NCI-H1417 (cell line): ENCODE measurements around the gene TAX1BP1.

ENCODE experiments used
- DNase-seq, 3 experiments: peaks; one replicate each; lab custom pipeline; 2025; lab: John Stamatoyannopoulos, UW

Gene TAX1BP1

GRCh38 chr7:27739909-27740448 is at the start of gene TAX1BP1:
Gene TAX1BP1 (plus strand): TSS chr7:27740162. CDS start chr7:27748525, 8,363 bp downstream.
- DNase-seq: peak; percentile 91 to 97 (median 96)

DNA sequence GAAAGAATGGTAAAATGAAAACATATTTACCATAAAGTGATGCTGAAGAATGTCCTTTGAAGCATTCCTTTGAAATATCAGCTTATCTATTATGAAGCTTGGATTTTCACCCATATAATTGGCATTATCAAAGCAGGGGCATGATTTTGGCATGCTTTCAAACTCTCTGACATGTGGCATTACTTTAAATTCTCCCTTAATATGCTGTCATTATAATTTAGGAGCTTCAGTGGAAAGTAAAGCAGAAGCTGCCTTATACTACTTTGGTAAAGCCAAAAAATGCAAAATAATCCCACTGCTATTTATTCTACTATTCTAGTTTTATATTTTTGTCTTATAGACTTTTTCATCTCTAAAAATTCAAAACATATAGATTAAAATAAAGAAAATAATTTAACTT is 49.3 kb upstream of the TAX1BP1 start:
- no peak for DNase-seq

GRCh38 chr7:27693794-27694193 is 46.2 kb upstream of the TAX1BP1 start:
- DNase-seq: no peak

DNA sequence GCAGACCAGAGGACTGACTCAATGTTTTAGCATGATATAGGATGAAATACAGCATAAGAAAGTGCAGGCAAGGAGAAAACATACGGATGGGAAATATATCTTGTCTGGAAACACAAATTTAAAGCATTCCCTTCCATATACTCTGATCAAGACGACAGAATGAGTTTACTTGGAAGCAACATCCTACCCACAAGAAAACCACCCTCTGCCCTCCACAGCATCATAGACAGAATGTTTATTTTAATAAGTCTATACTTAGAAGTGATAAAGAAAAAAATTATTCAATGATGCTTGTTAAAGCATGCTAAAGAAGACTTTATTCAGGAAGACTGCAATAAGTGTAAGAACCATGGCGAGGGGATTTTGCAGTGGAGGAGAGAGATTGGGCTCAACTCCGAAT is 44.9 kb upstream of the TAX1BP1 start:
- DNase-seq: no peak

DNA sequence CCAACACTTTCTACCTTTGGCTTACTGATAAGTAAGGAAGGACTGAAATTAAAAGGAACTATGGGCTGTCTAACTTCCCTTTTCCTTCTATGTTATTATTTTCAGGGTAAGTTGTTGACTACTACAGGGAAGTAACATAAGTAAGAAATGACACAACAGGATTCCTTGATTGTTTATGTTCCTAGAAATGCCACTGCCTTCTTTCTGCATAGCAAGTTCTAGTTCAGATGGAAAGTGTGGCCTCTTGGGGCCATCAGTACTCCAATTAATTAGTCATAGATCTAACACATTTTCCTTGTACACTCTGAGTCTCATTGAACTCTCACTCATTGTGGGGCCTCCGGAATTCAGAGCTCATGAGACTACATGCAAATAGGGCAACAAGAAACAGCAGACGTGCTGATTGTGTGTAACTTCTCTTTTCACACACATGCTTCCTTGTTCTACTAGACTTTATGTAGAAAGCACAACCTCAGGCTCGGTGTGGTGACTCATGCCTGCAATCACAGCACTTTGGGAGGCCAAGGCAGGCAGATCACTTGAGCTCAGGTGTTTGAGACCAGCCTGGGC is 42.0 kb upstream of the TAX1BP1 start:
- DNase-seq: no peak

GRCh38 chr7:27699751-27700150 is 40.2 kb upstream of the TAX1BP1 start:
- DNase-seq: no peak

DNA sequence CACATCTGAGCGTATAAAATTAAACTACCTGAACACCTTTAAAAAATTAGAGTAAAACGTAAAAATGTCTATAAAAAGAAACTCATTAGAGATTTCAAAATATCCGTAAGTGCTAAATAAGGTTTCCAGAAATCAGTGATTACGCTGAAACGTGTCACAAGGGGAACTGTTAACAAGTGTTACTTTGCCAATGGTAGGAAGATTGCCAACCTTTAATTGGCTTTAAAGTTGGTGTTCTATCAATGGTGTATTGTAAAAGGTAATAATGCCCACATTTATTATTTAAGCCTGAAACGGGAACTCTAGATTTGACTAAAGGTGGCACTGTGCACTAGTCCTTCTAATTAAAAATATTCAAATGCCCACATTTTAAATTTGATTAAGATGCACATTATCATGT is 39.5 kb upstream of the TAX1BP1 start:
- no peak for DNase-seq

- DNase-seq: no peak
Measured at GRCh38 chr7:27703181-27703580, 36.8 kb upstream of the TAX1BP1 start.

DNA sequence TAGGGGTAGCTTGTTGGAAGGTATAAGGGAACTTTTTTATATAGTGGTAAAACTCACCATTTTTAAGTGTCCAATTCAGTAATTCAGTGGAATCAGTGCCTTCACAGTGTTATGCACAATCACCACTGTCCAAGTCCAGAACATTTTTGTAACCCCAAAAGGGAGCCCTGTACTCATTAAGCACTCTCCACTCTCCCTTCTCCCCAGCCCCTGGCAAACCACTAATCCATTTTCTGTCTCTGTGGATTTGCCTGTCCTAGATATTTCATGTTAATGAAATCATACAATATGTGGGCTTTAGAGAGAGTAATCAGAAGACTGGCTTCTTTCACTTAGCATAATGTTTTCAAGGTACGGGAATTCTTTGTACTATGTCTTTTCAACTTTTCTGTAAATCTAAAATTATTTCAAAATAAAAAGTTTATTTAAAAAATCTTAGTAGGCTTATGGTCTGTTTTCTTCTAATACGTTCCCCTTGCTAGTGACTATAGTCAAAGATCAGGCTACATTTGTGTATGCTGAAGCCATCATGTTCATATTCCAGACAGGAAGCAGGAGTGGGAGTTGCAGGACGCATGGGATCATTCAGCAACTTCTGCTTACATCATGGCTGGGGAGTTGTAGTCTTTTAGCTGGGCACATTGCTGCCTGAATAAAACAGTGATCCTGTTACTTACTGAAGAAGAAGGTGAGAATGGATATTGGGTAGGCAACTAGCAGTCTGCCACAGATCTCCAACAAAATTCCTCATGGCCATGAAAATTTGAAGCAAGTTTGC is 35.4 kb upstream of the TAX1BP1 start:
- no peak for DNase-seq

- DNase-seq: no peak
Measured at GRCh38 chr7:27705200-27705594, 34.8 kb upstream of the TAX1BP1 start.

- no peak for DNase-seq
Measured at GRCh38 chr7:27708485-27708884, 31.5 kb upstream of the TAX1BP1 start.

DNA sequence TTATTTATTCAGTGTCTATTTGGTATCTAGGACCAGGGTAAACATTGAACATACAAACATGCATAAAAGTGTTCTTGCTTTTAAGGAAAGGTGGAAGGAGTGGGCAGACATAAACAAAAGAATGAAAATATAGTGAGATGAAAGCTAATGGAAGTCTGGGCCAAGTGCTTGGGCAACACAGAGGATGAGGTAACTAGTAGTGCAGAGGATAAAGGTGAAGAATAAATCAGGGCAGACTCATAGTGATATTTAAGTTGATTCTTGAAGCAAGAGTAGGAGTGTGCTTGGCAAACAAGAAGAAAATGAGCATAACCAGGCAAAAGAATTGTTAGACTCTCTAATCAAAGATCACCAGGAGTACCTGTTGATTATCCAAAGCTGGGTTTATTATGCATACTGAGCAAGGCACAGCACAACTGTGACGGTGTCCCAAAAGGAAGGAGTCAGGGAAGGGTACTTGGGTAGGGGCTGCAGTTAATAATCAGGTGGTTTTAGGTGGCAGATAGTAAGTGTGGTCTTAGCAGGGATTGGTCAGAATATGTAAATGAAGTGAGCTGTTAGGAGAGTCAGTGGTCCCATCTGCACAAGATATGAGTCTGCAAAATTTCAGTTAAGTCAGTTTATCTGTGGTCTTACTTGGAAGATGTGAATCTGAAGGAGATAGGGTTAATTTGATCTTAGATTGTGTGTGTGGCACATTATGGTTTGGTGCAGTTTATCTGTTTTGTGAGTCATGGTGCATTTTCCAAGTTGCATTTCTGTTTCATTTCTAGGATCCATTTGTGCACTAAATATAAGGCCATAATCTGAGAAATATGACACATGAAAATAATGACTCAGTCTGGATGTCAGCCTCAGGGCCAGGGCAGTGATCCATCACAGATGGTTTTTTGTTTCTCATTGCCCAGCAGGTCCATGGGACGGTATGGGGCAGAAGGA is 30.6 kb upstream of the TAX1BP1 start:
- DNase-seq: no peak

DNA sequence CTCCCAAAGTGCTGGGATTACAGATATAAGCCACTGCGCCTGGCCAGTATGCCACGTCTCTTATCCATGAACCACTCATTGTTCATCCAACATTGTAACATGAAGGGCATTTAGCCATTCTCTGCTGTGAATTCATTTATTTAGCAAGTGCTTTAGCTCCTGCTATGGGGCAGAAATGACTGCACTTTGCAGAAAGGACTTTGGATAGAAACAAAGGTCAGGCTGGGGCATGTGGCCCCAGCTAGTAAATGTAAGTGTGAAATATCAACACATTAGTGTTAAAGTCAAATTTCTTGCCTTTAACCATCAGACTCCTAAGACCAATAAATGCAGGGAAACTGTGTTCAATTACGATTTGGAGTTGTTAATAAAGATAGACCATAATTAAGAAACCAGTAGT is 27.7 kb upstream of the TAX1BP1 start:
- no peak for DNase-seq

DNA sequence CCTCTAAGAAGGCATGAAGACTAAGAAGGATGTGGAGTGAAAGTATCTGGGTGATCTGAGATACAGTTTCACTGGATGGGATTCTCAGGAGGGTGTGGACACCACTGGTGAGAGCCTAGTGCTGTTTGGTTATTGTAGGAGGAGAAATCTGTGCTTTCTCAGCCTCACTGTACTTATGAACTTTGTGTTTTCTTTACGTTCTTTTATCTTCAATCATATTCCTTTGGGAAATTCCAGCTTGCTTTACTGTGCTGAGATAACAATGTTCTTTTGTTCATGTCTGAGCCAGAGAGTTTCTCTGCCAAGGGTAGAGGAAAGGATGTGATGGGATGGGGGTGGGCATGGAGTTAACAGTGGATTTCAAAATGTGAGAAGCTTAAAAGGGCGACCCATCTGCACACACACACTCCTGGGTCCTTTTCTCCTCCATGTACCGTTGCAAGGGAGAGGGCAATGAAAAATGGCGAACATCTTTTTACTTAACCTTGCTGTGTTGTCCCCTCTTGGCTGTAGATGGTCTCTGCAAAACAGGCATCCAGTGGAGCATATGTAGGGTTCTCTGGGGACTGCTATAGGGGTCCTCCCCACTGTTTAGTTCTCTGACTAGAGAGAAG is 25.0 kb upstream of the TAX1BP1 start:
- DNase-seq: no peak

DNA sequence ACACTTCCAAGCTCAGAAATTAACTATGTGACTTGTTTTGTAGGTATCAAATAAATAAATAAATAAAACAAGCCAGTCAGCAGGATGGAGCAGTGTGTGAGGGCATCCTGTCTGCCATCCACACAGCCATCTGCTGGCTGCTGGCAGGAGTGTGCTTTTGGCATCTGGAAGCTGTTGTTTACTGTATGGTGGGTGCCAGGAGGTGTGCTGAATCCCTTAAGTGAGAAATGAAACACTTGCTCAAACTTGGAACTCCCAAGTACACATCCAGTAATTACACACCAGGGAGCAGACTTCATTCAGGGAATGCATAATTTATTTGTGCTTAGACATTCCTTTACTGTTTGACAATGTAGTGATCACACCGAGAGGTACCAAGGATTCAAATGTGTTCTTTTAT is 16.9 kb upstream of the TAX1BP1 start:
- peak in 1 of 3 experiments; percentile 35 for DNase-seq

- no peak for DNase-seq
Measured at GRCh38 chr7:27727058-27727457, 12.9 kb upstream of the TAX1BP1 start.

GRCh38 chr7:27730112-27730511 is 9.8 kb upstream of the TAX1BP1 start:
- DNase-seq: no peak

DNA sequence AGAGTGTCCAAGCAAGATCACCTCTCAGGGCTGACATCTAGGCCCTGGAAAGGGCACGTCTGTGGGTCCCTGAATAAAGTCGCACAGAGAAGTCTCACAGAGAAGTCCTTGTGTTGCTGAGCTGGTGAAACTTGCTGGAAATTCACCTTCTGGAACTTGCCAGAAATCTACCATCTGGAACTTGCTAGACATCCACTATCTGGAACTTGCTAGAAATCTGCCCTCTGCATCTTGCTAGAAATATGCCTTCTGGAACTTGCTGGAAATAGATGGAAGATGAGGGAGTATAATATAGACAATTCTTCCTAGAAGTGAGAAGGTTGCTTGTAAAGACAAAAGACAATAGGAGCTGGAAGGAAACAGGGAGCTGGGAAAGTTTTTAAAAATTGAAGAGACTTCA is 5.4 kb upstream of the TAX1BP1 start:
- no peak for DNase-seq

- DNase-seq: no peak
Measured at GRCh38 chr7:27735165-27735564, 4.8 kb upstream of the TAX1BP1 start.

DNA sequence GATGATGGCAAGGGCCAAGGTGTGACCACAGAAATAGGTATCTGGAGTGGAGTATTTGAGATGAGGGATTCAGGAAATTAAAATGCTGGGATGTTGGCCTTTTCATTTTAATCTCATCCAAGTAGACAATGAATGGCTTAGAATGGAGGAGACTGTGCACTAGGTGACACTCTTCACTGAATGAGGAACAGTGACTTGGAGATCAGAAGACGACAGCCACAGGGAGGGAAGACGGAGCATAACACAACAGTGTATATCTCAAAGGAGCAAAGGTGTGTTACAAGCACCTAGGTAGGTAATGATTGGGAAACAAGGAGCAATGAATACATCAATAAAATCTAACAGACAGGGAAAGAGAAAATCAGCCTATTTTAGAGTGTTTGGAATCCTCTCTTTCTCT is 4.1 kb upstream of the TAX1BP1 start:
- DNase-seq: no peak

- DNase-seq: no peak
Measured at GRCh38 chr7:27737178-27737577, 2.8 kb upstream of the TAX1BP1 start.

DNA sequence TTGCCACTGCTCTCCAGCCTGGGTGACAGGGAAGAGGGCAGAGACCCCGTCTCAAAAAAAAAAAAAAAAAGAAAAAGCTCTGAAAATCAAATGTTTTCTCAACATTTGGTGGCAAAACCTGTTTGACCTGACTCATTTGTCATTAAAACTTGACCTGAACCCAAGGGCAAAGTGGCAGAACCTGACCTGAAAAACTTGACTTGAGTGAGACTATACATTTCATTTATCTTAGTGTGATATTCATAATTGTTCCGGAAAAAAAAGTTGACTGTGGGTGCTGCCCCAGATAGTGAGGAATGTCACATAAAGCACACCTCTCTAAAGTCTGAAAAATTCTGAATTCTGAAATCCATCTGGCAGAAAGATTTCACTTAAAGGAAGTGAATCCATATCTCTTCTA is 2.3 kb upstream of the TAX1BP1 start:
- DNase-seq: no peak
